CD4-positive, alpha-beta T cell treated with Interleukin-1 beta for 1 hour (primary cell): ENCODE results near the gene OR7C1.
"Not testable (repeated sequence)": the region's sequence is repeated elsewhere in the genome, so short reads cannot be mapped to it uniquely, and the experiment has no call there.

Source experiments
- DNase-seq, 2 donors: peaks; one replicate each; pipeline ENCODE4 v3.0.0-alpha.2; 2020 to 2022

Gene OR7C1

GRCh38 chr19:14835011-14835410 is at the start of gene OR7C1, which contains the start of gene OR7A5:
Gene OR7C1, minus strand, starts transcription at chr19:14835185. Its CDS starts 35,049 bp downstream, at chr19:14800136.
Gene OR7A5, minus strand, starts transcription at chr19:14835185. Its CDS starts 6,944 bp downstream, at chr19:14828241.
- no peak for DNase-seq

GRCh38 chr19:14871619-14872230 is 36.7 kb upstream of the OR7C1 start:
- no peak for DNase-seq

DNA sequence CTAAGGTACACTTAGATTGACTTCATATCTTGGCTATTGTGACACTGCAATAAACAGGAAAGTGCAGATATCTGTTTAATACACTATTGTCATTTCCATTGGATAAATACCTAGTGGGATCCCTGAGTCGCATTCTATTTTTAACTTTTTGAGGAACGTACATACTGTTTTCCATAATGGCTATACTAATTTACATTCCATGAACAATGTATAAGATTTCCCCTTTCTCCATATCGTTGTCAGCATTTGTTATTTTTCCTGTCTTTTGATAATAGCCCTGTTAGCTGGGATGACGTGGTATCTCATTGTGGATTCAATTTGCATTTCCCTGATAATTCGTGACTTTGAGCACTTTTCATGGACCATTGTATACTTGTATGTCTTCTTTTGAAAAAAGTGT is 33.5 kb upstream of the OR7C1 start:
- no peak for DNase-seq

DNA sequence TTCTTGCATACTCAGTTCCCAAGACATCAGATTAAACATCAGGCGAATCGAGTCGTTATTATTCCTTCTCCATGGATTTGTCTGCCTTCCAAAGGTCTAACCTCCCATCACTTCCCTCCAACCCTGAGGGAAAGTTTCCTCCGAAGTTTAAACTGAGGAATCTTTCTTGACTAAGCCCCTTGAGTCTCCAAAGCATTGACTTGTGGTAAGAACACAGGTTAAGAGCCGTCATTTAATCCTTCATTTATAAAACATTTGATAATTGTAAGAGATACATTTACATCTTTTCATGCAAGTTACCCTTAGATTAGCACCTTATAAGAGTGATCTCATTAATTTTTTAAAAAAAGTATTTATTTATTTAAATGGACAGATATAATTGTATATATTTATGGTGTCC is 13.8 kb upstream of the OR7C1 start, which contains the start of gene OR7A10:
Gene OR7A10 (minus strand): TSS at position 101 of the 400 bp plus-strand sequence. CDS start 7,045 bp downstream, outside the sequence.
- no peak for DNase-seq

GRCh38 chr19:14843578-14843977 is 8.6 kb upstream of the OR7C1 start:
- no peak for DNase-seq

DNA sequence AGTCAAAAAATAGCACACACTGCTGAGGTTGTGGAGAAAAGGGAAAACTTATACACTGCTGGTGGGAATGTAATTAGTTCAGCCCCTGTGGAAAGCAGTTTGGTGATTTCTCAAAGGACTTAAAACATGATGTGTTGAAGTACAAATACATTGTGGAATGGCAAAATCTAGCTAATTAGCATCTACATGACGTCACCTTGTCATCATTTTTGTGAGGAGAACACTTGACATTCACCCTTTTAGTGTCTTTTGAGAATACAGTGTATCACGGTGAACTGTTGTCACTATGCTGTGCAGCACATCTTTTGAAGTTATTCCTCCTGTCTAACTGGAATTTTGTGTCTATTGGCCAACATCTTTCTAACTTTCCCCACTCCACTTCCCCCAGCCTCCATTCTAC is 8.2 kb upstream of the OR7C1 start:
- no peak for DNase-seq

DNA sequence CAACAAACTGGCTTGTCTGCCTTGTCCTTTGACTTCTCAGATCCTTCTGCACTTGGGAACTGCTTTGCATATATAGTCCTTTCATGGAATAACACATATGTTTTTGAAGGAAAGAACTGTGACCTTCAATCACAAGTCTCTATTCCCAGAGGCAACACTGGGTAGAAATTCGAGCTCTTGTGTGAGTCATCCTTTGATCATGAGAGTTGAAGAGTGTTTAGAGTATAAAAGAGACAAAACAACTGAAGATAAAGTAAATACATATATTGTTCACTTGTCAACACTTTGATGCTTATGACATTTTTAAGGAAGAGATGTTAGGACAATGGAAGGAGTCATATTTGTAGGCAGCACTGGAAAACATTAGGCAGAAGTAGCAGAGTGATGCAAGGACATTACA is 5.2 kb upstream of the OR7C1 start:
- no peak for DNase-seq

DNA sequence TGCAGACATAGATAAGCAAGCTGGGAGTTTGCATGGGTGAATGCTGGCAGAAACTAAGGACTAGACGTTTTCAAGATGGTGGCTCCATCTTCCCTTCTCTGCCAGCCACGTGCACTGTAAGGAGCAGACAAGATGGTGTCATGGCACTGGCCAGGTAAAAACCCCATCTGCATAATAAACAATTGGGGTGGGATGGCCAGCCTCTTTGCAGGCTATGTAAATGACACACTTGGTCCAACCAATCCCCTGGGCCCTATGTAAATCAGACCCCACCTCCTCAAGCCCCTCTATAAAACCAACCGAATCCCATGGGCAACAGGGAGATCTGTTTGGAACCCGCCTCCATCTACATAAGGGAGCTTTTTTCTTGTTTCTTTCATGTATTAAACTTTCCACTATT is 2.4 kb upstream of the OR7C1 start:
- no peak for DNase-seq

- DNase-seq: no peak
These were observed 4.3 kb downstream of the OR7C1 start for GRCh38 chr19:14830702-14831101.

DNA sequence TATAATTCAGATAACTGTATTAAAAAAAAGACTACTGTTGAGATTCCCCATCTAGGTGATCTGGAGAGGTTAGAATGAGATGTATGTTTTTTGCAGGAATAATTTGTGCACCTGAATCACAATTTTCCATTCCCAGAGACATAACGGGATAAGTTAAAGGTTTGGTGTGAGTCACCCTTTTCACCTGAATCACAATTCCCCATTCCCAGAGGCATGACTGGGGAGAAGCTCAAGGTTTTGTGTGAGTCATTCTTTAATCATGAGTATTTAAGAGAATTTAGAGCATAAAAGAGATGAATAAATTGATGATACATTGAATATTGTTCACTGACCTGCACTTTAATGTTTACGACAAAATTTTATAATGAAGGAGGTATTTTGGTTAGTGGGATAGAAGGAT is 9.0 kb downstream of the OR7C1 start:
- no peak for DNase-seq

GRCh38 chr19:14821937-14822336 is 13.0 kb downstream of the OR7C1 start:
- DNase-seq: no peak

- DNase-seq: no peak
These were observed 16.4 kb downstream of the OR7C1 start for GRCh38 chr19:14818588-14818987.

DNA sequence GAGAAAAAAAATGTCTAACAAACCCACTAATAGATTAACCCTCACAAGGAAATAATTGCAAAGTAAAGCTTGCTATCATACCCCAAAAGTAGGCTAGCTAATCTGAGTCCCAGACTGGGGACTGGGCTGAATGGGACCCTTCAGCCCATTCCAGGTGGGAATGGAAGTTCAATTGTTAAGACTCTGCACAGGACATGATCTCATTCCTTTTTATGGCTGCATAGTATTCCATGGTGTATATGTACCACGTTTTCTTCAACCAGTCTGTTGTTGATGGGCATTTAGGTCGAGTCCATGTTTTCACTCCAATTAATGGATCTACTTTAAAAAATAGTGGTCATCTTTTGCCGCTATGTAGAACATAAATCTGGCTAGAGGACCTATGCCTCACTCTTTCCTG is 17.9 kb downstream of the OR7C1 start:
- no peak for DNase-seq

DNA sequence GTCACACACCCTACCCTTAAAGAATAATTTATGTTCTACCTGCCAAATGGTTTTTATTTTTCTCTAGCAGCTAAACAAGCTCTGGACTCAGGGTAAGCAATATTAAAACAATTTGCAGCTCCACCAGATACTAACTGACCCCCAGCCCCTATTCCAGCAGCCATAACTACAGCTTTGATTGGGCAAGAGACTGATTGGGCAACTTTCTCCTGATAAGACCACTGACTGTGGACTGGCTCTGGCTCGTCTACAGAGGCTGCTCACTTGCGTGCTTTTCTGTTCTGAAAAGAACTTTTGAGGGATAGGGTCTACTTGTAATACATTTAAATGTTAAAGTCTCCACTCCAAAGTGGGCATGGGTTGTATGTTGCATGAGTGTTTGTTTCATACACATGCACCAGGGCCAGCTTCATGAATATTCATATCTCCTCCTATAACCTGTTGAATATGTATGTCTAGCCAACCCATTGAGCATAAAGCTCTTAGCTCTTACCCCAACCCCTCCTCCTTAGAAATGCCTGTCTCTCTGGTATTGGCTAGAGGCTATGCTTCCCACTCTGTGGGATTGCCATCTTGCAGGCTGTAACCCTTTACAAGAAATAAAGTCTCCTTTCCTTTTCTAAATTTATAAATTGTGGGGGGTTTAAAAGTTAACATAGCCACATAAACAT is 19.9 kb downstream of the OR7C1 start:
- DNase-seq: no peak

DNA sequence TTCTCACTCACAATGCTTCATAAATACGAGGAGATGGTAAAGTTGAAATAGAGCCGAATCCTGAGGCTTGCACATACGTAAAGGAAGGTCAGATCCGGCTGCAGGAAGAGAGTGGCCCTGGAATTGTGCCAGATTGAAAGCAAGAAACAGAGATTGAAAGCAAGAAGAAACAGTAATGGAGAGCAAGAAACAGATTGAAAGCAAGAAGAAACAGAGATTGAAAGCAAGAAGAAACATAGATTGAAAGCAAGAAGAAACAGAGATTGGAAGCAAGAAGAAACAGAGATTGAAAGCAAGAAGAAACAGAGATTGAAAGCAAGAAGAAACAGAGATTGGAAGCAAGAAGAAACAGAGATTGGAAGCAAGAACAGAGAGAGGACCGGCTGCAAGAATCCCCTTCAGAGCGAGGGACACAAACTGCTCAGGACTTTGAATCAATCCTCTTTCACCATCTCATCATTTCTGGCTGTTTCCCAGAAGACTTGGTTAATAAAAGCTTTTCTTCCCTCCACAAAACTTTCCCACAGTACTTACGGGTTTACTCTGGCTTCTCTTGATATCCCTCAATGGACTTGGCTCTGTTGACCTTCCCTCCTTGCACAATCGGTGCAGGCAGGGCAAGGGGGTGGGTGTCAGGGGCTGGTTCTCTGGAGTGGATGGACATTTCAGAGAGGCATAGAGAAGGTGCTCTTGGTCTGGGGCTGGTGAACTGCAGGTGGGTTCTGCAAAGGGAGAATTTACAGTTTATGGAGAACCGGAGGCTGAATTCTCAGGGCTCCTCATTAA is 25.5 kb downstream of the OR7C1 start:
- no peak for DNase-seq

DNA sequence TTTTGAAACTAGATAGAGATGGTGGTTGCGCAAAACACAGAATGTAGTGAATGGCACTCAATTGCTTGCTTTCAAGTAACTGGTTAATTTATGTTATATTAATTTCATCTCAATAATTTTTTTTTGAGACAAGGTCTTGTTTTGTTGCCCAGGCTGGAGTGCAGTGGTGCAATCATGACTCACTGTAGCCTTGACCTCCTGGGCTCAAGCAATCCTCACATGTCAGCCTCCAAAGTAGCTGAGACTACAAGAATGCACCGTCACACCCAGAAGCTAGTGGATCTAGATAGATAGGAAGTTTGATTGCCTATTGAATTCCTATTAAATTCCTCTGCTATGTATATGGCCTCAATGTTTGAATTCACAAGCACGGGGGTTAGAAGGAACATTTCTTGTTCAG is 30.2 kb downstream of the OR7C1 start:
- DNase-seq: no peak

DNA sequence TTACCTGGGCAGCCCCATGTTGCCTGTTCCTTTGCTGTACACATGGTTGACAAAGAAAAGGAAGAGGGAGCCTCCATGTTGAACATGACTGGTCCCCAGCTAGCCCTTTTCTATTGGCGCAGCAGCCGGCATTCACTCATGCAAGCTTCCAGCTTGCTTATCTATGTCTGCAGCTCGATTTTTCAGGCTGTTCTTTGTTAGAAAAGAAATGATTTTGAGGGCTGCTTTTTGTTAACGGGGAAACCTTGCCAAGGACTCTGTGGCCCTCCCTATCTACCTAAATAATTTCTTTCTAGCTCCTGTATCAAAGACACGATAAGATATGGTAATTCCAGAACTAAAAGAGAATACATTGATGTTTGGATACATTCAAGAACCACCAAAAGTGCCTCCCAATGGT is 36.2 kb downstream of the OR7C1 start:
- no peak for DNase-seq

DNA sequence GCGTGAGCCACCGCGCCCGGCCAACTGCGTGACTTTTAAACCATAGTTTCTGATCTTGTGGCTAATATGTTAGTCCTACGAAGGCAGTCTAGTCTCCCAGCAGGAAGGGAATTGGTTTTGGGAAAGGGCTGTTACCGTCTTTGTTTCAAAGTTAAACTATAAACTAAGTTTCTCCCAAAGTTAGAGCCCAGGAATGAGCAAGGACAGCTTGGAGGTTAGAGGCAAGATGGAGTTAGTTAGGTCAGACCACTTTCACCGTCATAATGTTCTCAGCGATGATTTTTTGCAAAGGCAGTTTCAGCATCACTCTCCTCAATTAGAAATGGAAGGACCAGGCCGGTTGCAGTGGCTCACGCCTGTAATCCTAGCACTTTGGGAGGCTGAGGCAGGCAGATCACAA is 39.0 kb downstream of the OR7C1 start:
- no peak for DNase-seq

DNA sequence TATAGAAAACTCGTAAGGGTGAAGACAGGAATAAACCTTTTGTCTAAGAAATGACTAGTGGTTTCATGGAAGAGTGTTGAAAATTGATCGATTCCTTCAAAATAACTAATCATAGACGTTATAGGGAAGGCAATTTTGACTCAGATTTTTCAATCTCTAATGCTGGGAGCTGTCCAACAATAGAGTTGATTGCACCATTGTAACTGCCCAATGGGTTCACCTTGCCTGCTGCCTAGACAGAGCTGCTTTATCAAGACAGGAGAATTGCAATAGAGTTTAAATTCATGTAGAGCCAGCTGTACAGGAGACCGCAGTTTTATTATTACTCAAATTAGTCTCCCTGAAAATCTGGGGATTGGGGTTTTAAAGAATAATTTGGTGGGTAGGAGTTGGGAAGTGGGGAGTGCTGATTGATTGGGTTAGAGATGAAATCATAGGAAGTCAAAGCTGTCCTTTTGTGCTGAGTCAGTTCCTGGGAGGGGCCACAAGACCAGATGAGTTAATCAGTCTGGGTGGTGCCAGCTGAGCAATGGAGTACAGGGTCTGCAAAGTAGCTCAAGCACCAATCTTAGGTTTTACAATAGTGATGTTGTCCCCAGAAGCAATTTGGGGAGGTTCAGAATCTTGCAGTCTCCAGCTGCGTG is 39.8 kb downstream of the OR7C1 start:
- peak in 1 of 2 donors; percentile 19 for DNase-seq

DNA sequence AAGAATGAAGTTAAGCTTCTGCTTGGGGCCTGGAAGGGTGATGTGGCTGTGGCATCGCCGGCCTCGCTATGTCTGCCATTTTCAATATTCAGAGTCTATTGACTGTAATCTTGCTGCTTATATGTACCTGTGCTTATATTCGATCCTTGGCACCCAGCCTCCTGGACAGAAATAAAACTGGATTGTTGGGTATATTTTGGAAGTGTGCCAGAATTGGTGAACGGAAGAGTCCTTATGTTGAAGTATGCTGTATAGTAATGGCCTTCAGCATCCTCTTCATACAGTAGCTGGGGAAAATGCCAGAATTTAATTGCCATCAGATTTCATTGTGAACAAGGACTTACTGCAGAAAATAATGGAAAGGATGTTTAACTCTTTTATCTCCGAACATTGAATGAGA is 42.7 kb downstream of the OR7C1 start:
- not testable (repeated sequence) for DNase-seq

- DNase-seq: peak in 1 of 2 donors; percentile 34
These were observed 48.5 kb downstream of the OR7C1 start for GRCh38 chr19:14786421-14786851.

DNA sequence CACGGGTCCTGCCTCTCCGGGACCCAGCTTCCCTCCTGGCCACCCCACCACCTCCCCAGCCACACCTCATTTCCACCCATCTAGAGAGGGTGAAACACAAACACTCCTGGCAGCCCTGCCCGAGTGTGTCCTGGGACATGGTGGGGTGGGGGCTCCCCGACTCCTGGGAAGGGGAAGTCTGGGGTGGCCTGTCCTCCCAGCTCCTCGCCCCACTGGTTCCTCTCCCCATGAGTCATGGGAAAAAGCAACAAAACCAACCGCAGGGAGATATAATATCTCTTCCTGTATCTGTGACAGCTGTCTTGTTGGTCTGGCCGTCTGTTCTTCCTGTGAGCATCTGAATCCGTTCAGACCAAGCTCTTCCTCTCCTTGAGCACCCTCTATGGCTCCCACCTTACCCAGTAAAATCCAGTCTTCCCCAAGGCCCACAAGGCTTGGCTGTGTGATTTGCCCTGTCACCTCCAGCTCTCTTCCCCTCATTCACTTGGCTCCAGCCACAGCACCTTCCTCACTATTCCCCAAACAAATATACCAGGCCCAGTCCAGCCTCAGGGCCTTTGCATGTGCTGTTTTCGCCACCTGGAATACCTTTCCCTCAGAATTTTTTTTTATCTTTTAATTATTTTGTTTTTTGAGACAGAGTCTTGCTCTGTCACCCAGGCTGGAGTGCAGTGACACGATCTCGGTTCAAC is 49.7 kb downstream of the OR7C1 start:
- DNase-seq: peak; percentile 20 to 77

GRCh38 chr19:14784730-14785101 is 50.3 kb downstream of the OR7C1 start:
- DNase-seq: peak in 1 of 2 donors; percentile 76
